ENCODE data around the gene ALDH1B1.

- TF ChIP-seq CTCF (IDR thresholded peaks at IDR 0.05; ENCODE audit: insufficient read depth, low read length, poor library complexity, severe bottlenecking): no peak
- TF ChIP-seq EZH2phosphoT487 (conservative IDR thresholded peaks at IDR 0.05; ENCODE audit: low read length): no peak
These were observed 18.8 kb upstream of the ALDH1B1 start for GRCh38 chr9:38373679-38374078.

Data from SU-DHL-6 (cell line).